Bronchial epithelial cell (primary cell): ENCODE results near the gene PPM1D. TPM values are rescaled to one million over a fixed set of nuclear protein-coding genes. Genes with fewer than 3 reads are reported as not detected.
A peak's percentile ranks its signal among the peaks of the same experiment; 100 is the strongest.

Experiments used
- DNase-seq: peaks from one replicate; pipeline ENCODE4 v3.0.0-alpha.2; 2010; ENCODE audit warnings: low read depth
- FAIRE-seq: peaks from 2 replicates; lab custom pipeline; 2011; peaks lifted over from hg19 to GRCh38; lab: Jason Lieb, UNC
- H3K27me3 ChIP-seq: 2 replicates; pipeline ENCODE4 v1.5.1; 2011; ENCODE audit warnings: low read length; ENCODE audit not compliant: control insufficient read depth, insufficient read depth
- H3K36me3 ChIP-seq: 2 replicates; pipeline ENCODE4 v1.5.1; 2011; ENCODE audit warnings: low read length; ENCODE audit not compliant: control insufficient read depth, insufficient read depth
- H3K4me3 ChIP-seq: 2 replicates; pipeline ENCODE4 v1.5.1; 2011; ENCODE audit warnings: mild to moderate bottlenecking, low read depth, low read length, control low read depth
- total RNA-seq: library from RNA; depleted of rRNA; stranded (reverse); fragments of >200 nt; gene quantifications from 2 replicates; pipeline ENCODE4 v1.2.1, GENCODE V29; 2014
- TF ChIP-seq, protein P1 (sequence below): IDR thresholded peaks from 2 replicates; pipeline ENCODE4 v1.5.1; 2011; ENCODE audit warnings: mild to moderate bottlenecking, moderate library complexity, low read length, control low read depth, inconsistent platforms; ENCODE audit not compliant: insufficient read depth, severe bottlenecking

Gene PPM1D
- total RNA-seq, 1 donor from 2014 or later, result 3.2 TPM

DNA sequence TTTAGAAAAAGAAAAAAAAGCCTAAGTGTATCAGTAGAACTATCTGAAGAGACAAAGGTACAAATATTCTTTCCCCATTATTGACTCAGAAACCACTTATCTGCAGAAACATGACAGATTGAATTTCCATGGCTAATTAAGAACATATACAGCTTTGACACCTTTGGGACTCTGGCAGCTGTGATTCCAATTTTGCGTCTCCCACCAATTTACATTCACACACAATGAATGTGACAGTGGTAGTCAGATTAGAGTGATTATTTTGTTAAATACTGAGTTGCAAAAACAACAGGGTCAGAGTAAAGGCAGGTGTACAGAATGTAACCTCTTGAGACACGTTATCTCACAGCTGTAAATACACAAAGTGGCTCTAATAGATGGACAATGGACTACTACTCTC is 5.3 kb upstream of the PPM1D start:
- TF ChIP-seq, protein P1, sequence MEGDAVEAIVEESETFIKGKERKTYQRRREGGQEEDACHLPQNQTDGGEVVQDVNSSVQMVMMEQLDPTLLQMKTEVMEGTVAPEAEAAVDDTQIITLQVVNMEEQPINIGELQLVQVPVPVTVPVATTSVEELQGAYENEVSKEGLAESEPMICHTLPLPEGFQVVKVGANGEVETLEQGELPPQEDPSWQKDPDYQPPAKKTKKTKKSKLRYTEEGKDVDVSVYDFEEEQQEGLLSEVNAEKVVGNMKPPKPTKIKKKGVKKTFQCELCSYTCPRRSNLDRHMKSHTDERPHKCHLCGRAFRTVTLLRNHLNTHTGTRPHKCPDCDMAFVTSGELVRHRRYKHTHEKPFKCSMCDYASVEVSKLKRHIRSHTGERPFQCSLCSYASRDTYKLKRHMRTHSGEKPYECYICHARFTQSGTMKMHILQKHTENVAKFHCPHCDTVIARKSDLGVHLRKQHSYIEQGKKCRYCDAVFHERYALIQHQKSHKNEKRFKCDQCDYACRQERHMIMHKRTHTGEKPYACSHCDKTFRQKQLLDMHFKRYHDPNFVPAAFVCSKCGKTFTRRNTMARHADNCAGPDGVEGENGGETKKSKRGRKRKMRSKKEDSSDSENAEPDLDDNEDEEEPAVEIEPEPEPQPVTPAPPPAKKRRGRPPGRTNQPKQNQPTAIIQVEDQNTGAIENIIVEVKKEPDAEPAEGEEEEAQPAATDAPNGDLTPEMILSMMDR, result no peak
- Histone ChIP-seq H3K27me3 (no peaks in the 10 kb centered on the region), H3K4me3 (no peak overlapping the region), H3K36me3 (no peaks in the 10 kb centered on the region)
- FAIRE-seq (no peak), DNase-seq (no peak)

DNA sequence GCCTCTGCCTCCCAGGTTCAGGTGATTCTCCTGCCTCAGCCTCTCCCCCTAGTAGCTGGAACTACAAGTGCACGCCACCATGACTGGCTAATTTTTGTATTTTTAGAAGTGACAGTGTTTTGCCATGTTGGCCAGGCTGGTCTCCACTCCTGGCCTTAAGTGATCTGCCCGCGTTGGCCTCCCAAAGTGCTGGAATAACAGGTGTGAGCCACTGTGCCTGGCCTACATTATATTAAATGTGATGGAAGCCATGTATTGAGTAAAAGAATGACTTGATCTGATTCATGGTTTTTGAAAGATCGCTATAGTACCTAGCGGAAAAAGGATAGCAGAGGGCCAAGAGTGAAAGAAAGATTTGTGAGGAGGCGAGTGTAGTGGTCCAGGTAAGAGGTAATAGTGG is 2.7 kb upstream of the PPM1D start:
- Histone ChIP-seq H3K4me3 (no peak overlapping the region), H3K36me3 (no peaks in the 10 kb centered on the region), H3K27me3 (no peaks in the 10 kb centered on the region)
- FAIRE-seq, result no peak
- TF ChIP-seq, protein P1, result no peak
- DNase-seq, result no peak

DNA sequence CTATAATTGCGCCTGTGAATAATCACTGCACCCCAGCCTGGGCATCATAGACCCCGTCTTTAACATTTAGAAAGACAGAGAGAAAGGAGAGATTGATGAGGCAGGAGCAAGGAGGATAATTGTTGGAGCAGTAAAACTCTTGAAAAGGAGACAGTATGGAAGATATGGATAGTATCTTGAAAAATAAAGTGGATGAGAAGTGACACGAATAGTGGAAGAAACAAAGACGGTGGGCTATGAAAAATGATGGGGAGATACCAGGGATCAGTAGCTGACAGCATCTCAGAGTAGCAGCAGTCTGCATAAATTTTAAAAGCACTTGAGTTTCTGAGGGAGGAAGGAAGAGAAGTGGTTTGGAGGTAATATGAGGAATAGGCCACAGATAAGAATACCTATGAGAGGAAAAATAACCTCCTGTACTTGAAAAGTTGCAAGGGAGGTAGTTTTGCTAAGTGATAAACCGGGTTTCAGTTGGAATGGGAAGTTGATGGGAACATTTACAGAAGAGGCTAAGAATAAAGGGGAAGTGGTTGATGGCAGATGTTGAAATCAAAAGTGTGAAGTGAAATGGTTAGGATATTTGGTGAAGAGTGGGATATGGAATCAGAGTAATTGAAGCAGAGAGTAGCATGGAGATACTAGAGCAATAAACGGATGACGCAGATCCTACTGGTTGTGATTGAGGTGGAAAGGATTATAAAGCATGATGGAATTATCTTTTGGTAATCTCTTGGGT is 1.8 kb upstream of the PPM1D start:
- TF ChIP-seq, protein P1, result no peak
- Histone ChIP-seq H3K27me3 (no peaks in the 10 kb centered on the region), H3K4me3 (no peak overlapping the region), H3K36me3 (no peaks in the 10 kb centered on the region)
- DNase-seq, result no peak
- FAIRE-seq, result no peak

DNA sequence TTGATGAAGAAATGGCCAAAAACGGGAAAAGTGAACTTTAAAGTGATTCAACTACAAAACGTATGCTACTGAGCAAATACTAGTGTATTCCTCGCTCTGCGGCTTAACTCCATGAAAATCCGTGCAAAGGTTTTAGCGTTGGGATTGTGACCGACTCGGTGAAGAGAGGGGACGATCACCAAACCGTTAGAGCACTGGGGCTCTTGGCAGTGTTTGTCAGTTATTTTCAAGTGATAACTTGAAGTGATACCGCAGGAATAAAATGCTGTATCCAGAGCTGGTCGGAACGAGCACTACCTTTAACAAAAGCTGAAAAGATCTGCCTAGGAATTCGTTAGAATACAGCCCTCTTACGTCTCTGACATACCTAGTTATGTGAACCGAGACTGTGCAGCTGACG is 773 bp upstream of the PPM1D start:
- TF ChIP-seq, protein P1, result no peak
- FAIRE-seq, result no peak
- peak overlapping the region; percentile 83 for H3K4me3 ChIP-seq

DNA sequence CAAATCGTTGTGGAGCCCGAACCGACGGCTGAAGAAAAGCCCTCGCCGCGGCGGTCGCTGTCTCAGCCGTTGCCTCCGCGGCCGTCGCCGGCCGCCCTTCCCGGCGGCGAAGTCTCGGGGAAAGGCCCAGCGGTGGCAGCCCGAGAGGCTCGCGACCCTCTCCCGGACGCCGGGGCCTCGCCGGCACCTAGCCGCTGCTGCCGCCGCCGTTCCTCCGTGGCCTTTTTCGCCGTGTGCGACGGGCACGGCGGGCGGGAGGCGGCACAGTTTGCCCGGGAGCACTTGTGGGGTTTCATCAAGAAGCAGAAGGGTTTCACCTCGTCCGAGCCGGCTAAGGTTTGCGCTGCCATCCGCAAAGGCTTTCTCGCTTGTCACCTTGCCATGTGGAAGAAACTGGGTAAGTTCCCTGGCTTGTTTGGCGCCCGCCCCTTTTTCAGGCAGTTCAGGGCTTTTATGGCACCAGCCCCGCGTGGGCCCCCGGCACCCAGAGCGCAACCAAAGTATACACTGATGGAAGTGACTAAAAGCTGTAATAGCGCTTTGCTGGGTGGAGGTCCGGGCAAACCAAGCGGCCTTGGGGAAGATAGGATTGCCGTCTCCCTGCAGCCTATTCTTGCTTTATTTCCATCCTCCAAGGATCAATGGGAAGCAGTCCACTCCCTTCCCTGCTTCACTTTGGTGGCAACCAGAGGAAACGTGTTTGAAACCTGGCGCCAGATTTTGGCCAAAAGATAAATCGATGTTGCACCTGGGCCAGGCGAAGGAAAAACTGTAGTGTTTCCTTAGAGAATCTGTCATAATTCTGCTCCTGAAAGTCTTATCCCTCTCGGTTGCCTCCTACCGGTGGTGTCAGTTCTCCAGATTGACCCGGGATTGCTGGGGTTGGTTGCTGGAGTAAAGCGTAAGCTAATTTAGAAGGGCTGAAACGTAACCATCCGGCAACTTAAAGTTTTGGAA is 775 bp downstream of the PPM1D start:
- TF ChIP-seq, protein P1, result peak; percentile 76
- Histone ChIP-seq H3K36me3 (no peaks in the 10 kb centered on the region), H3K27me3 (no peaks in the 10 kb centered on the region), H3K4me3 (peak overlapping the region; percentile 83)
- FAIRE-seq (no peak), DNase-seq (peak; percentile 87)

More for the DNA sequence above, 773 bp upstream of the PPM1D start:
- Histone ChIP-seq H3K27me3 (no peaks in the 10 kb centered on the region), H3K36me3 (no peaks in the 10 kb centered on the region)
- DNase-seq, result no peak
